PC-3 (cell line): ENCODE measurements around the gene CBX5. TPM values are rescaled to one million over a fixed set of nuclear protein-coding genes. Genes with fewer than 3 reads are reported as not detected.
"Not testable (repeated sequence)": the region's sequence is repeated elsewhere in the genome, so short reads cannot be mapped to it uniquely, and the experiment has no call there.

ENCODE experiments used
- ATAC-seq: fragments of 200-7000 bp; cut with Tn5 transposase; 2 replicates; pipeline ENCODE4 v1.9.1; 2020; ENCODE audit warnings: mild to moderate bottlenecking, moderate library complexity
- BruUV-seq: library from RNA; stranded (reverse); fragments of 400-500 nt; replicated peaks from 2 replicates; lab custom pipeline; 2021; lab: Mats Ljungman, UMichigan
- CTCF ChIA-PET: fragments of 300-600 bp; sonication (Branson Sonifier 250); formaldehyde crosslinking; loops from one replicate; lab custom pipeline; 2022; ENCODE audit warnings: antibody characterized with exemption; lab: Charles Lee
- POLR2A ChIA-PET: fragments of 300-600 bp; sonication (Branson Sonifier 250); formaldehyde crosslinking; loops from one replicate; lab custom pipeline; 2022; ENCODE audit warnings: antibody characterized with exemption; ENCODE audit not compliant: unreplicated experiment; lab: Charles Lee
- DNase-seq: peaks from one replicate; pipeline ENCODE4 v3.0.0-alpha.2; 2015
- H2AFZ ChIP-seq: fragments of 300-600 bp; sonication (generic); 2 replicates; pipeline ENCODE4 v1.6.0; 2016; ENCODE audit warnings: antibody characterized with exemption, low read length
- H3F3A ChIP-seq: fragments of 300-600 bp; sonication (generic); one replicate; pipeline ENCODE4 v1.6.0; 2017; ENCODE audit warnings: antibody characterized with exemption, low read length, control low read depth, mild to moderate bottlenecking; ENCODE audit not compliant: unreplicated experiment
- H3K27ac ChIP-seq: fragments of 300-600 bp; sonication (generic); 2 replicates; pipeline ENCODE4 v1.5.1; 2016; ENCODE audit warnings: mild to moderate bottlenecking, low read length
- H3K27me3 ChIP-seq: fragments of 300-600 bp; sonication (generic); 2 replicates; pipeline ENCODE4 v1.6.1; 2016; ENCODE audit warnings: low read length, mixed read lengths
- H3K36me3 ChIP-seq: fragments of 300-600 bp; sonication (generic); 2 replicates; pipeline ENCODE4 v1.6.1; 2016; ENCODE audit warnings: low read depth, mixed run types, low read length, mixed read lengths
- H3K4me1 ChIP-seq: fragments of 300-600 bp; sonication (generic); 2 replicates; pipeline ENCODE4 v1.5.1; 2016; ENCODE audit warnings: low read length; ENCODE audit not compliant: insufficient read depth
- H3K4me2 ChIP-seq: fragments of 300-600 bp; sonication (generic); 2 replicates; pipeline ENCODE4 v1.6.0; 2016; ENCODE audit warnings: low read length
- H3K4me3 ChIP-seq: fragments of 300-600 bp; sonication (generic); 2 replicates; pipeline ENCODE4 v1.5.1; 2016; ENCODE audit warnings: mild to moderate bottlenecking, low read length, mixed read lengths
- H3K79me2 ChIP-seq: fragments of 300-600 bp; sonication (generic); 2 replicates; pipeline ENCODE4 v1.6.1; 2017; ENCODE audit warnings: low read length, mixed read lengths
- H3K9ac ChIP-seq: fragments of 300-600 bp; sonication (generic); 2 replicates; pipeline ENCODE4 v1.6.0; 2016; ENCODE audit warnings: mild to moderate bottlenecking, low read length
- H3K9me2 ChIP-seq: fragments of 300-600 bp; sonication (generic); replicated peaks from 2 replicates; pipeline ENCODE4 v1.6.1; 2016; ENCODE audit warnings: mixed run types, low read length, mixed read lengths
- H3K9me3 ChIP-seq: fragments of 300-600 bp; sonication (generic); 2 replicates; pipeline ENCODE4 v1.6.1; 2016; ENCODE audit warnings: low read length, mixed read lengths
- H4K20me1 ChIP-seq: fragments of 300-600 bp; sonication (generic); 2 replicates; pipeline ENCODE4 v1.6.1; 2016; ENCODE audit warnings: low read length, mixed read lengths
- CTCF ChIP-seq: fragments of 300-600 bp; sonication (generic); conservative IDR thresholded peaks from 2 replicates; pipeline ENCODE4 v1.5.1; 2017; ENCODE audit warnings: antibody characterized with exemption, low read depth, mild to moderate bottlenecking, low read length
- EZH2 ChIP-seq: fragments of 300-600 bp; sonication (generic); IDR thresholded peaks from one replicate; pipeline ENCODE4 v1.6.1; 2017; ENCODE audit warnings: antibody characterized with exemption, mild to moderate bottlenecking, low read length; ENCODE audit not compliant: unreplicated experiment
- EZH2phosphoT487 ChIP-seq: fragments of 300-600 bp; sonication (generic); IDR thresholded peaks from 2 replicates; pipeline ENCODE4 v1.6.1; 2018; ENCODE audit warnings: mild to moderate bottlenecking, antibody characterized with exemption, low read length, borderline replicate concordance
- intact Hi-C: fragments of 100-400 bp; cut with micrococcal nuclease; formaldehyde crosslinking; loops from 2 replicates; pipeline ENCODE4 v1.9.0; 2023
- total RNA-seq: library from RNA; depleted of rRNA; stranded (reverse); fragments of >200 nt; gene quantifications from 2 replicates; pipeline ENCODE4 v1.2.3, GENCODE V29; 2014

CBX5 gene
- total RNA-seq, 1 experiment from 2014 or later, result 14.9 TPM

GRCh38 chr12:54286042-54287030, 6.4 kb upstream of the CBX5 start:
- no peak overlapping the region for H2AFZ ChIP-seq
- H3K9me3 ChIP-seq, result no peaks in the 10 kb centered on the region
- H4K20me1 ChIP-seq, result peaks cover 66% of the 10 kb centered on the region
- no peak overlapping the region for H3K27ac ChIP-seq
- no peak overlapping the region for H3K4me2 ChIP-seq
- H3K4me3 ChIP-seq, result no peak overlapping the region
- H3K27me3 ChIP-seq, result no peaks in the 10 kb centered on the region
- no peak for TF ChIP-seq CTCF
- TF ChIP-seq EZH2phosphoT487, result no peak
- no peak for TF ChIP-seq EZH2
- H3K36me3 ChIP-seq, result peaks cover 59% of the 10 kb centered on the region
- no TSS peak for BruUV-seq
- ATAC-seq, result no peak
- DNase-seq, result no peak
- ChIA-PET CTCF (interaction anchor here (0.6 to 0.8 kb wide), 3 partner anchors 28 to 73 kb away, joined by 3 to 12 read pairs (median 3); partner anchors contain the start of gene COPZ1), POLR2A (interaction anchor here (0.6 to 0.7 kb wide), 2 partner anchors 52 to 83 kb away, joined by 3 to 4 read pairs; no protein-coding TSS in a partner anchor)
- H3K9ac ChIP-seq, result no peak overlapping the region
- peaks cover 40% of the 10 kb centered on the region for H3F3A ChIP-seq
- H3K4me1 ChIP-seq, result peaks cover 16% of the 10 kb centered on the region
- H3K9me2 ChIP-seq, result no peaks in the 10 kb centered on the region
- intact Hi-C loops, result no loop called here
- peaks cover 38% of the 10 kb centered on the region for H3K79me2 ChIP-seq

- ATAC-seq, result no peak
- Histone ChIP-seq H4K20me1 (peaks cover 72% of the 10 kb centered on the region), H3K9ac (no peak overlapping the region), H3K27ac (no peak overlapping the region), H3K4me3 (peak overlapping the region; percentile 31; the same call in 1 of the 2 replicates), H3K36me3 (peaks cover 65% of the 10 kb centered on the region), H3K9me2 (no peaks in the 10 kb centered on the region), H3K9me3 (no peaks in the 10 kb centered on the region), H3K79me2 (peaks cover 46% of the 10 kb centered on the region), H3K4me1 (peaks cover 16% of the 10 kb centered on the region), H2AFZ (no peak overlapping the region), H3K4me2 (peak overlapping the region; percentile 89), H3K27me3 (no peaks in the 10 kb centered on the region), H3F3A (peaks cover 40% of the 10 kb centered on the region)
- TF ChIP-seq CTCF (peak; percentile 45; the same call in 1 of the 2 replicates), EZH2 (no peak)
- ChIA-PET POLR2A (interaction anchor here (0.7 kb wide), 1 partner anchor 8 kb away, joined by 3 read pairs; no protein-coding TSS in a partner anchor), CTCF (no interaction called here)
- BruUV-seq, result no TSS peak
- intact Hi-C loops, result no loop called here
- no peak for DNase-seq
Observed at GRCh38 chr12:54285150-54286041, 5.5 kb upstream of the CBX5 start.

- peak overlapping the region; percentile 89 for H3K4me2 ChIP-seq
- H3K4me1 ChIP-seq, result peaks cover 16% of the 10 kb centered on the region
- H2AFZ ChIP-seq, H3K27ac ChIP-seq, H3K9me3 ChIP-seq, H3K9me2 ChIP-seq, DNase-seq, ATAC-seq, intact Hi-C loops, H3K27me3 ChIP-seq, POLR2A ChIA-PET: not testable (repeated sequence)
- peak overlapping the region; percentile 88 for H3K4me3 ChIP-seq
- H4K20me1 ChIP-seq, result peaks cover 72% of the 10 kb centered on the region
- peak overlapping the region; percentile 99; the same call in 1 of the 2 replicates for H3K9ac ChIP-seq
- CTCF ChIA-PET, result interaction anchor here (0.5 kb wide), 1 partner anchor 84 kb away, joined by 3 read pairs; no protein-coding TSS in a partner anchor
- BruUV-seq, result TSS peak; percentile 1
- peaks cover 40% of the 10 kb centered on the region for H3F3A ChIP-seq
- peaks cover 65% of the 10 kb centered on the region for H3K36me3 ChIP-seq
- peaks cover 49% of the 10 kb centered on the region for H3K79me2 ChIP-seq
Observed at GRCh38 chr12:54284070-54284780, 4.3 kb upstream of the CBX5 start.
